HAP-1 (cell line): ENCODE data around the gene RHBDF2.

Source experiments
- DNase-seq, 2 experiments: peaks; one replicate each; pipeline ENCODE4 v3.0.0-alpha.2; 2016 to 2020; ENCODE audit warnings: low spot score in 2 of 2
- H3K27me3 ChIP-seq: fragments of 250-450 bp; sonication (Bioruptor Pico); 2 replicates; pipeline ENCODE4 v1.5.1; 2020; ENCODE audit warnings: low read depth, mild to moderate bottlenecking, moderate library complexity
- H3K36me3 ChIP-seq: fragments of 250-450 bp; sonication (Bioruptor Pico); replicated peaks from 2 replicates; pipeline ENCODE4 v1.5.1; 2020; ENCODE audit warnings: mild to moderate bottlenecking
- H3K4me1 ChIP-seq: fragments of 250-450 bp; sonication (Bioruptor Pico); 2 replicates; pipeline ENCODE4 v1.5.1; 2020; ENCODE audit warnings: mild to moderate bottlenecking
- H3K4me3 ChIP-seq: fragments of 250-450 bp; sonication (Bioruptor Pico); 2 replicates; pipeline ENCODE4 v1.5.1; 2020; ENCODE audit warnings: mild to moderate bottlenecking, moderate library complexity
- H3K9me3 ChIP-seq: fragments of 250-450 bp; sonication (Bioruptor Pico); 2 replicates; pipeline ENCODE4 v1.5.1; 2020; ENCODE audit warnings: mild to moderate bottlenecking, moderate library complexity
- in situ Hi-C: fragments of 300-500 bp; cut with MboI; formaldehyde crosslinking; loops from 3 replicates; pipeline ENCODE4 v1.14.3; 2020; ENCODE audit warnings: low sequenced_read_pairs, inconsistent platforms, mixed read lengths

The RHBDF2 gene

DNA sequence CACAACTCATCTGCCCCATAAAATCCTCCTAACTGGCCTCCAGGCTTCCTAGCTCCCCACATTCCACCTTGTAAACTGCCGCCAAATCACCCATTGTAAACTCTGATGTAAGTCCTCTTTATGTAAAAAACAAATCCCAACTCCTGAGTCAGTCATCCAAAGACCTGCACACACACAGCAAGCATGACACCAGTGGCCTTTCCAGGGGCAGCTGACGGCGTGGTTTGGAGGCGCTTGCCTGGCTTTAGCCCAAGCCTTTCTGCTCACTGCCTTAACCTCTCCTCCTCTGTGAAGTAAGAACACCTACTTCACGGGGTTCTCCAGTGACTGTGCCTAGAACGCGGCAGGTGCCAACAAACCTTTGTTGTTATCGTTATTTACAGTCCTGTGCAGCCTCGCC, 62.3 kb downstream of the RHBDF2 start:
- DNase-seq = peak in 1 of 2 experiments; percentile 30
- H3K4me1 ChIP-seq = peaks cover 23% of the 10 kb centered on the region
- in situ Hi-C loops = no loop called here

DNA sequence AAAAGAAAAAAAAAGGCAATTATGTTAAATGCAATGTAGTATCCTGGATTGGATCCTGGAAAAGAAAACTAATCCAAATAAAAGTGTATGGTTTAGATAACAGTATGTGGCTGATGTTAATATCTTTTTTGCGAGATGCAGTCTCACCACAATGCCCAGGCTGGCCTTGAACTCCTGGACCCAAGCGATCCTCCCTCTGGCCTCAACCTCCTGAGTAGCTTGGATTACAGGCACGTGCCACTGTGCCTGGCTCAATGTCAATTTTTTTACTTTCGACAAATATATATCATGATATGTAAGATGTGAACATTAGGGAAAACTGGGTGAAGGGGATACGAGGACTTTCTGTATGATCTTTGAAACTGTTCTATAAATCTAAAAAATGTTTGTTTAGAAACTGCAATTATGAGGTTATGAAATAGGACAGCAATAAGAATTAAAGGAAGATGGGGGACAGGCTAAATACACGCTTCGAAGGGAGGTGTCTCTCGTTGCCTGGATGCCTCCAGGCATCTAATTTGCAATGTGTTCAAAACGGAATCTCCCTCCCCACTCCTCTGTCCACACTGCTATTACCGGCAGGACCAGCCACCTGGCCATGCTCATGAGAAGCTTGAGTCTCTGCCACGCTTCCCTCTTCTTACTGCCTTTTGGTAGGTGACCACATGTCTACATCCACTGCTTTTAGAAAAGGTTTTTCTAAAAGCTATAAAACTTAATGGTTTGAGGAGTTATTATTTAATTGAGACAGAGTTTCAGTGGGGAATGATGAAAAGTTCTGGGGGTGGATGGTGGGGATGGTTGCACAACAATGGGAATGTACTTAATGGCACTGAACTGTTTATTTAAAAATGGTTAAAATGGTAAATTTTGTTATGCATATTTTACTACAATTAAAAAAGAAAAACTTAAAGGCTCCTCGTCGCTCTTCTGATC, 63.5 kb downstream of the RHBDF2 start:
- H3K36me3 ChIP-seq = no peaks in the 10 kb centered on the region
- H3K4me1 ChIP-seq = peaks cover 23% of the 10 kb centered on the region
- H3K27me3 ChIP-seq = no peaks in the 10 kb centered on the region
- H3K9me3 ChIP-seq = no peaks in the 10 kb centered on the region
- in situ Hi-C loops = no loop called here
- no peak overlapping the region for H3K4me3 ChIP-seq
- peak in 1 of 2 experiments; percentile 34 for DNase-seq

More for the DNA sequence above, 62.3 kb downstream of the RHBDF2 start:
- no peaks in the 10 kb centered on the region for H3K9me3 ChIP-seq
- no peak overlapping the region for H3K4me3 ChIP-seq
- no peaks in the 10 kb centered on the region for H3K27me3 ChIP-seq
- no peaks in the 10 kb centered on the region for H3K36me3 ChIP-seq

DNA sequence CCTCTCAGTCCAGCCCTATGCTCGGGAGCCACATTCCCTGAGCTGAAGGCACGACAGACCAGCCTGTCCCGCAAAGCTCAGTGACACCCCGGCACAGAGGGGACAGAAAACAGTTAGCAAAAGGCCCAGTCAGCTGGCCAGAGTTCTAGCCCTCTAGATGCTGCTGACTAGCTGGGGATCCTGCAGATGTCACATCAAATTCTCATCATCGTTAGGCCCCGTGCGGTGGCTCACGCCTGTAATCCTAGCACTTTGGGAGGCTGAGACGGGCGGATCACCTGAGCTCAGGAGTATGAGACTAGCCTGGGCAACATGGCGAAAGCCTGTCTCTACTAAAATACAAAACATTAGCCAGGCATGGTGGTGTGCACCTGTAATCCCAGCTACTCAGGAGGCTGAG, 65.5 kb downstream of the RHBDF2 start:
- Histone ChIP-seq H3K4me1 (peaks cover 23% of the 10 kb centered on the region), H3K4me3 (no peak overlapping the region), H3K27me3 (no peaks in the 10 kb centered on the region), H3K9me3 (no peaks in the 10 kb centered on the region), H3K36me3 (no peaks in the 10 kb centered on the region)
- no peak for DNase-seq
- in situ Hi-C loops = no loop called here

DNA sequence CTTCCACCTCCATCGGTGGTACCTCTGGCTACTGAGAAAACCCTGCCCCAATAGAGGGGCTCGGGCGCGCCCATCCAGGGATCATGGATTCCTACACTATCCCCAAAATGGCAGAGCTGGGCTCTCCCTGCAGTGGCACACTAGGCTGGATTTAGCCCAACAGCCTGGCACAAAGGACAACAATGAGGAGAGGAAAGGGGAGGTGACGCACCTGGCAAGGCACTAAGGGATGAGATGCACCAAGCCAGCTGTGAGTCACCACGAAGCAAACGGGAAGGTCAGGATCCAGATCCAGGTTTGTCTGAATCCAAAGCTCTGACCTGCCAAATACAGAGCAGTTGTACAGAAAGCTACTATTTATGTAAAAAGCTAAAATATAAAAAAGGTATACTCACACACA, 66.4 kb downstream of the RHBDF2 start:
- Histone ChIP-seq H3K36me3 (no peaks in the 10 kb centered on the region), H3K4me3 (no peak overlapping the region), H3K27me3 (no peaks in the 10 kb centered on the region), H3K9me3 (no peaks in the 10 kb centered on the region), H3K4me1 (peaks cover 23% of the 10 kb centered on the region)
- DNase-seq = no peak
- in situ Hi-C loops = no loop called here

DNA sequence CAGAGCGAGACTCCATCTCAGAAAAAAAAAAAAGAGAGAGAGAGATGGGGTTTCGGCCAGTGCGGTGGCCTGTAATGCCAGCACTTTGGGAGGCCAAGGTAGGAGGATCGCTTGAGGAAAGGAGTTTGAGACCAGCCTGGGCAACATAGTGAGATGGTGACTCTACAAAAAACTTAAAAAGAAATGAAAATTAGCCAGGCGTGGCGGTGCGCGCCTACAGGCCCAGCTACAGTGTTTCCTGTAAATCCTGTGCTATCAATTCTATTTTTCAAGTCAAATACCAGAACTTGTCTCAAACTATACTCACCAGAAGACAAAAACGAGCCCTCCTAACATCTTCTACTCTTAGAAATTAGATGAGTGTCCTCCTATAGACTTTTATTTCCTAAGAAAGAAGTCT, 67.5 kb downstream of the RHBDF2 start:
- Histone ChIP-seq H3K27me3 (no peaks in the 10 kb centered on the region), H3K36me3 (no peaks in the 10 kb centered on the region), H3K9me3 (no peaks in the 10 kb centered on the region), H3K4me1 (peaks cover 15% of the 10 kb centered on the region), H3K4me3 (no peak overlapping the region)
- no peak for DNase-seq
- in situ Hi-C loops = no loop called here

DNA sequence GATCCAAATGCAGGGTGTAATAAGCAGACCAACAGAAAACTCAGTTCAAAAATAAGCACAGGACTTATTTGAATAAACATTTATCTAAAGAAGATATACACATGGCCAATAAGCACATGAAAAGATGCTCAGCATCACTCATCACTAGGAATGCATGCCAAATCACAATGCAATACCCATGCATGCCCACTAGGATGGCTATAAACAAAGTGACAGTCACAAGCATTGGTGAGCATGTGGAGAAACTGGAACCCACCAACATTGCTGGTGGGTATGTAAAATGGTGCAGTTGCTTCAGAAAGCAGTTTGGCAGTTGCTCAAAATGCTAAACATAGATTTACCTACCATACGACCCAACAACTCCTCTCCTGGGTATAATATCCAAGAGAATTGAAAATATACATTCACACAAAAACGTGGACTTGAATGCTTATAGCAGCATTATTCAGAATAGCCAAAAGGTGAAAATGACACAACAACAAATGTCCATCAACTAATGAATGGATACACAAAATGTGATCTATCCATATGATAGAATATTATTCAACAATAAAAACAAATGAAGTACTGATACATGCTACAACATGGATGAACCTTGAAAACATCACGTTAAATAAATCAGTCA, 68.4 kb downstream of the RHBDF2 start:
- DNase-seq = peak in 1 of 2 experiments; percentile 4
- H3K9me3 ChIP-seq = no peaks in the 10 kb centered on the region
- H3K4me1 ChIP-seq = peaks cover 14% of the 10 kb centered on the region
- in situ Hi-C loops = no loop called here
- H3K4me3 ChIP-seq = no peak overlapping the region
- no peaks in the 10 kb centered on the region for H3K36me3 ChIP-seq
- no peaks in the 10 kb centered on the region for H3K27me3 ChIP-seq

DNA sequence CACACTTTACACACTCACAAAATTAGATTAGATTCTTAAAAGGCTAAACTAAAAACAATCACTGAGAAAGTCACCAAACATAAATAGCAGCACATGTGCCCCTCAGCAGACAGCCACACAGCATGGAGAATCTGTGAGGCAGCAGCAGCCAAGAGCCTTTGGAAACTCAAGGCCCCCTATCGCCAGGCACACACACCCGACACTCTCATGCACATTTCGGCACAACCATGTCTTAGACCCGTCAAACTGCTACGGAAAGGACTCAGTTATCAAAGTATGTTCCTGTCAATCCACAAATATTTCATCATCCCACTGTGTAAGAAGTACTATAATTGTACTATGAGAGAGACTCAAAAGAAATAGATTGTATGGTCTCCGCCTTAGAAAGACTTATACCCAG, 69.2 kb downstream of the RHBDF2 start:
- Histone ChIP-seq H3K4me1 (peaks cover 20% of the 10 kb centered on the region), H3K27me3 (no peaks in the 10 kb centered on the region), H3K36me3 (no peaks in the 10 kb centered on the region), H3K4me3 (no peak overlapping the region), H3K9me3 (no peaks in the 10 kb centered on the region)
- no peak for DNase-seq
- in situ Hi-C loops = no loop called here

DNA sequence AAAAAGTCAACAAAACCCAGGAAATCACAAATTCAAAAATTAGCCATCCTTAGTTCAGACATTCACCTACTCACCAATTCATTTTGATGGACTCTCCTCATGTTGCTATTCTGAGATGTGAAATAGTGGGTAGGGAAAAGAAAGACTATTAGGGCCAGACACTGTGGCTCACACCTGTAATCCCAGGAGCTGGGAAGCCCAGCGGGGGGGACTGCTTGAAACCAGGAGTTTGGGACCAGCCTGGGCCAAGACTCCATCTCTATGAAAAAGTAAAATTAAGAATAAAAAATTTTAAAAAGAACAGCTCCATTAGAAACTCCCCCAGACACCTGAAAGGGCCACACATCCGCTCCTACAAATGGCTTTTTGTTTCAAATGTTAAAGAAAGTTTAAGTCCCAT, 69.7 kb downstream of the RHBDF2 start:
- H3K36me3 ChIP-seq = no peaks in the 10 kb centered on the region
- no peak overlapping the region for H3K4me3 ChIP-seq
- peak in 1 of 2 experiments; percentile 1 for DNase-seq
- H3K27me3 ChIP-seq = no peaks in the 10 kb centered on the region
- in situ Hi-C loops = no loop called here
- peaks cover 18% of the 10 kb centered on the region for H3K4me1 ChIP-seq
- H3K9me3 ChIP-seq = no peaks in the 10 kb centered on the region

GRCh38 chr17:76428511-76428910, 72.7 kb downstream of the RHBDF2 start:
- Histone ChIP-seq H3K36me3 (no peaks in the 10 kb centered on the region), H3K9me3 (no peaks in the 10 kb centered on the region), H3K4me1 (peaks cover 17% of the 10 kb centered on the region), H3K27me3 (no peaks in the 10 kb centered on the region), H3K4me3 (no peak overlapping the region)
- DNase-seq = no peak
- in situ Hi-C loops = no loop called here

- Histone ChIP-seq H3K4me1 (peaks cover 17% of the 10 kb centered on the region), H3K27me3 (no peaks in the 10 kb centered on the region), H3K9me3 (no peaks in the 10 kb centered on the region), H3K36me3 (no peaks in the 10 kb centered on the region), H3K4me3 (no peak overlapping the region)
- in situ Hi-C loops = no loop called here
- peak in 1 of 2 experiments; percentile 1 for DNase-seq
These were observed 73.6 kb downstream of the RHBDF2 start for GRCh38 chr17:76427501-76428231.

GRCh38 chr17:76426853-76427252, 74.4 kb downstream of the RHBDF2 start:
- Histone ChIP-seq H3K36me3 (no peaks in the 10 kb centered on the region), H3K27me3 (no peaks in the 10 kb centered on the region), H3K4me3 (no peak overlapping the region), H3K4me1 (peaks cover 17% of the 10 kb centered on the region), H3K9me3 (no peaks in the 10 kb centered on the region)
- no peak for DNase-seq
- in situ Hi-C loops = no loop called here

- Histone ChIP-seq H3K9me3 (no peaks in the 10 kb centered on the region), H3K4me3 (no peak overlapping the region), H3K27me3 (no peaks in the 10 kb centered on the region), H3K4me1 (peaks cover 10% of the 10 kb centered on the region), H3K36me3 (no peaks in the 10 kb centered on the region)
- in situ Hi-C loops = no loop called here
- DNase-seq = no peak
These were observed 78.4 kb downstream of the RHBDF2 start for GRCh38 chr17:76422860-76423259.

GRCh38 chr17:76422406-76422805, 78.8 kb downstream of the RHBDF2 start:
- in situ Hi-C loops = no loop called here
- no peak overlapping the region for H3K4me3 ChIP-seq
- peaks cover 6% of the 10 kb centered on the region for H3K4me1 ChIP-seq
- H3K9me3 ChIP-seq = no peaks in the 10 kb centered on the region
- no peaks in the 10 kb centered on the region for H3K27me3 ChIP-seq
- no peaks in the 10 kb centered on the region for H3K36me3 ChIP-seq
- no peak for DNase-seq

- H3K4me1 ChIP-seq = no peaks in the 10 kb centered on the region; the same call in 1 of the 2 replicates
- H3K36me3 ChIP-seq = no peaks in the 10 kb centered on the region
- no peak overlapping the region for H3K4me3 ChIP-seq
- H3K9me3 ChIP-seq = no peaks in the 10 kb centered on the region
- no peak for DNase-seq
- H3K27me3 ChIP-seq = no peaks in the 10 kb centered on the region
- in situ Hi-C loops = no loop called here
These were observed 80.2 kb downstream of the RHBDF2 start for GRCh38 chr17:76421044-76421407.
